K562 (cell line): ENCODE measurements around the gene BRAF. TPM values are rescaled to one million over a fixed set of nuclear protein-coding genes. Genes with fewer than 3 reads are reported as not detected.

Source experiments
- ATAC-seq: fragments of 200-7000 bp; cut with Tn5 transposase; 3 replicates; pipeline ENCODE4 v1.9.1; 2020; ENCODE audit warnings: moderate library complexity
- BruUV-seq: library from RNA; stranded (reverse); fragments of 400-500 nt; replicated peaks from 2 replicates; lab custom pipeline; 2021; lab: Mats Ljungman, UMichigan
- CTCF ChIA-PET: fragments of 300-600 bp; formaldehyde crosslinking; extraction: SDS; loops from one replicate; lab custom pipeline; 2021; ENCODE audit warnings: low intra/inter-chr PET ratio; lab: Yijun Ruan, JAX
- POLR2A ChIA-PET: fragments of 300-600, 350-650 bp; sonication (Branson Sonifier 250); formaldehyde crosslinking; extraction: SDS; loops from one replicate; lab custom pipeline; 2021; ENCODE audit warnings: antibody characterized with exemption, inconsistent platforms; lab: Yijun Ruan, JAX
- DNase-seq, 4 experiments: peaks; one replicate each; pipeline versions ENCODE4 v3.0.0 to v3.0.0-alpha.2; 2011 to 2018; ENCODE audit warnings: low spot score in 3 of 4, mixed read lengths in 3 of 4; ENCODE audit errors: extremely low read depth in 1 of 4
- FAIRE-seq: peaks from 2 replicates; lab custom pipeline; 2011; peaks lifted over from hg19 to GRCh38; lab: Jason Lieb, UNC
- H2AFZ ChIP-seq: 2 replicates; pipeline ENCODE4 v1.6.0; 2011; ENCODE audit warnings: low read depth, low read length, control low read depth, inconsistent platforms
- H3K27ac ChIP-seq: fragments of 200-600 bp; 3 replicates; pipeline ENCODE4 v1.8.0; 2011; ENCODE audit warnings: low read depth, mild to moderate bottlenecking, control low read depth, inconsistent platforms, low read length, moderate library complexity, mixed read lengths; ENCODE audit errors: extremely low read depth
- H3K27me3 ChIP-seq, 2 experiments: fragments of 300-600 bp in 1 of 2; 2 replicates in 1 of 2; 3 replicates in 1 of 2; pipeline versions ENCODE4 v1.6.0 to v1.8.0; 2011; ENCODE audit warnings: inconsistent platforms in 2 of 2, low read length in 2 of 2, mild to moderate bottlenecking in 1 of 2, mixed read lengths in 1 of 2, moderate library complexity in 1 of 2; ENCODE audit not compliant: control insufficient read depth in 2 of 2, insufficient read depth in 2 of 2
- H3K36me3 ChIP-seq: fragments of 300-600 bp; 3 replicates; pipeline ENCODE4 v1.8.0; 2011; ENCODE audit warnings: mild to moderate bottlenecking, low read length, inconsistent platforms; ENCODE audit not compliant: control insufficient read depth, insufficient read depth
- H3K4me1 ChIP-seq, 2 experiments: fragments of 200-600 bp in 1 of 2; replicated peaks in 1 of 2; 2 replicates in 1 of 2; 3 replicates in 1 of 2; pipeline versions ENCODE4 v1.5.1 to v1.8.0; 2011; ENCODE audit warnings: inconsistent platforms in 2 of 2, low read length in 2 of 2, mild to moderate bottlenecking in 1 of 2, mixed read lengths in 1 of 2, moderate library complexity in 1 of 2; ENCODE audit not compliant: control insufficient read depth in 2 of 2, insufficient read depth in 2 of 2
- H3K4me2 ChIP-seq: 2 replicates; pipeline ENCODE4 v1.6.1; 2011; ENCODE audit warnings: low read length, control low read depth, inconsistent platforms, mixed read lengths; ENCODE audit not compliant: insufficient read depth
- H3K4me3 ChIP-seq: fragments of 200-600 bp; sonication (generic), shearing (Covaris generic); 2 replicates; pipeline ENCODE4 v1.5.1; 2016; ENCODE audit warnings: control low read depth, inconsistent platforms
- H3K79me2 ChIP-seq: fragments of 200-600 bp; 3 replicates; pipeline ENCODE4 v1.8.0; 2011; ENCODE audit warnings: low read length, inconsistent platforms; ENCODE audit not compliant: control insufficient read depth, insufficient read depth
- H3K9ac ChIP-seq, 2 experiments: 2 replicates each; pipeline versions ENCODE4 v1.6.0 to v1.6.1; 2011; ENCODE audit warnings: low read depth in 2 of 2, low read length in 2 of 2, control low read depth in 1 of 2, inconsistent platforms in 1 of 2, mild to moderate bottlenecking in 1 of 2, mixed read lengths in 1 of 2; ENCODE audit not compliant: insufficient read depth in 1 of 2
- H3K9me1 ChIP-seq: one replicate; pipeline ENCODE4 v1.6.0; 2011; ENCODE audit warnings: inconsistent platforms, mild to moderate bottlenecking, low read length, moderate library complexity; ENCODE audit not compliant: control insufficient read depth, insufficient read depth
- H3K9me3 ChIP-seq: replicated peaks from 2 replicates; pipeline ENCODE4 v1.5.1; 2011; ENCODE audit warnings: low read depth, low read length, inconsistent platforms; ENCODE audit not compliant: control insufficient read depth, insufficient read depth
- H4K20me1 ChIP-seq: replicated peaks from 2 replicates; pipeline ENCODE4 v1.6.1; 2011; ENCODE audit warnings: low read length, inconsistent platforms, mixed read lengths; ENCODE audit not compliant: control insufficient read depth, insufficient read depth
- BHLHE40 ChIP-seq: IDR thresholded peaks from 2 replicates; pipeline ENCODE4 v1.6.1; 2011; ENCODE audit warnings: low read length, improper control_type of control experiment
- CBFA2T3 ChIP-seq: fragments of 450-650 bp; IDR thresholded peaks from 2 replicates; pipeline ENCODE4 v1.6.1; 2017
- GATA2 ChIP-seq: sonication (generic); formaldehyde crosslinking; IDR thresholded peaks from 2 replicates; pipeline ENCODE4 v1.4.0; 2020; ENCODE audit warnings: mild to moderate bottlenecking, missing genetic modification reagents
- KDM5B ChIP-seq: fragments of 200-600 bp; sonication (generic); IDR thresholded peaks from 2 replicates; pipeline ENCODE4 v1.6.1; 2012; ENCODE audit warnings: low read depth, mild to moderate bottlenecking, moderate library complexity, low read length, control low read depth, inconsistent platforms; ENCODE audit not compliant: insufficient replicate concordance
- MAX ChIP-seq: sonication (generic); formaldehyde crosslinking; IDR thresholded peaks from 2 replicates; pipeline ENCODE4 v1.9.0; 2022; ENCODE audit warnings: mild to moderate bottlenecking, missing genetic modification reagents
- NCOA6 ChIP-seq: fragments of 450-650 bp; IDR thresholded peaks from 2 replicates; pipeline ENCODE4 v1.6.1; 2017; ENCODE audit warnings: mild to moderate bottlenecking
- RBM15 ChIP-seq: fragments of 200-400 bp; formaldehyde crosslinking; IDR thresholded peaks from 2 replicates; pipeline ENCODE4 v1.6.1; 2018; ENCODE audit warnings: mild to moderate bottlenecking, low read length, moderate library complexity; ENCODE audit not compliant: insufficient read depth
- SMAD1 ChIP-seq: fragments of 150-350 bp; IDR thresholded peaks from 2 replicates; pipeline ENCODE4 v1.6.1; 2014; ENCODE audit warnings: low read length, low read depth; ENCODE audit not compliant: partially characterized antibody
- SMARCE1 ChIP-seq: fragments of 450-650 bp; IDR thresholded peaks from 2 replicates; pipeline ENCODE4 v1.7.1; 2016; ENCODE audit warnings: mild to moderate bottlenecking
- SNIP1 ChIP-seq: fragments of 450-650 bp; IDR thresholded peaks from 2 replicates; pipeline ENCODE4 v1.7.1; 2017; ENCODE audit warnings: low read depth, mild to moderate bottlenecking
- STAT6 ChIP-seq: sonication (generic); formaldehyde crosslinking; IDR thresholded peaks from 2 replicates; pipeline ENCODE4 v1.8.1; 2023; ENCODE audit warnings: mild to moderate bottlenecking, missing genetic modification reagents
- TAL1 ChIP-seq: fragments of 450-650 bp; IDR thresholded peaks from 2 replicates; pipeline ENCODE4 v1.6.1; 2016; ENCODE audit warnings: mild to moderate bottlenecking
- TGIF2 ChIP-seq: sonication (generic); formaldehyde crosslinking; IDR thresholded peaks from 2 replicates; pipeline ENCODE4 v1.8.1; 2022; ENCODE audit warnings: mild to moderate bottlenecking, missing genetic modification reagents, moderate library complexity
- ZNF124 ChIP-seq: sonication (generic); formaldehyde crosslinking; IDR thresholded peaks from 2 replicates; pipeline ENCODE4 v1.8.1; 2022; ENCODE audit warnings: missing genetic modification reagents
- ZNF707 ChIP-seq: fragments of 250-450 bp; sonication (Bioruptor Pico); conservative IDR thresholded peaks from 2 replicates; pipeline ENCODE4 v1.8.0; 2022; ENCODE audit warnings: inconsistent platforms, mild to moderate bottlenecking, moderate library complexity
- WGBS: fragments of 100-300 bp; shearing (Covaris generic); methylation state at CpG from one replicate; pipeline ENCODE4 v1.1.6; 2016; ENCODE audit warnings: low coverage, mixed read lengths; ENCODE audit not compliant: insufficient coverage; ENCODE audit errors: missing lambda C conversion rate; 5-methylcytosine and 5-hydroxymethylcytosine counted together
- in situ Hi-C: fragments of 300-500 bp; cut with MboI; formaldehyde crosslinking; loops from 4 replicates; pipeline ENCODE4 v1.15.0; 2018; ENCODE audit warnings: inconsistent platforms, mixed read lengths
- intact Hi-C: fragments of 100-400 bp; cut with micrococcal nuclease; formaldehyde crosslinking; loops from 2 replicates; pipeline ENCODE4 v1.14.2; 2022
- polyA plus RNA-seq, 8 experiments: library from polyadenylated mRNA; depleted of rRNA in 4 of 8; stranded (reverse) in 5 of 8; unstranded in 3 of 8; fragments of >200 nt; fragmentation: Nextera tagmentation in 2 of 8; fragmentation: Illumina TruSeq in 1 of 8; extraction: Ambion mirVana in 2 of 8; extraction: Trizol in 1 of 8; gene quantifications; 2 replicates each; pipeline versions ENCODE4 v1.2.1 to v1.2.3, GENCODE V29; 2011 to 2014; ENCODE audit warnings: inconsistent platforms in 1 of 8, missing spikeins in 1 of 8
- total RNA-seq, 7 experiments: library from RNA; depleted of rRNA in 6 of 7; stranded (reverse); fragments of >200 nt in 6 of 7; fragmentation: Illumina TruSeq in 2 of 7; extraction: Trizol in 2 of 7; gene quantifications; 2 replicates each; pipeline versions ENCODE4 v1.2.1 to v1.2.3, GENCODE V29; 2011 to 2021; ENCODE audit warnings: low replicate concordance in 1 of 7
- TF ChIP-seq, protein P1 (sequence below): fragments of 450-650 bp; IDR thresholded peaks from 2 replicates; pipeline ENCODE4 v1.7.1; 2018; ENCODE audit warnings: mild to moderate bottlenecking, low read depth; ENCODE audit not compliant: partially characterized antibody

The BRAF gene
- total and polyA plus RNA-seq, 9 of the 15 experiments (the other 6 are each of a cell fraction or from before 2014, with no cell fraction given) = 3.6 to 38.3 (median 21.9) TPM

DNA sequence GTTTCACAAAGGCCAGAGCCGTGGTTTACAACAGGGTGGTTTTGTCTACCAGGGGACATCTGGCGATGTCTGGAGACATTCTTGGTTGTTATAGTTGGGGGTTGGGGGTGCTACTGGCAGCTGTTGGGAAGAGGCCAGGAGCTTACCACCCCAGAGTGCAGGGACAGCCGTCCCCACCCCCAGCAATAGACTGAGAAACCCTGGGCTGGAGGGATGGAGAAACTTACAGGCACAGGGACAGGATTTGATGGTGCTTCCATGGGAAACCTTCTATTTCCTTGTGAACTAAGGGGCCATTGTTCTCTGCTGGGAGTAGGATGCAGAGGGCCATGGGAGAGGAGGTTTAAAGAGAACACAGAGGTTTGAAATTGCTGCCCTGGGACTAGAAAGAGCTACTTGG lies 241.1 kb downstream of the BRAF start:
- no peak for DNase-seq
- Histone ChIP-seq H3K4me1 (peaks cover 0 to 5% of the 10 kb centered on the region in 2 experiments; a peak in 1 of 5 replicates), H3K36me3 (peaks cover 6% of the 10 kb centered on the region; the same call in 1 of the 3 replicates)
- TF ChIP-seq NCOA6 (no peak), SMARCE1 (no peak), ZNF707 (CRISPR knock-in tag) (no peak), ZNF124 (CRISPR knock-in tag) (no peak), TAL1 (no peak), SMAD1 (no peak), CBFA2T3 (no peak), SNIP1 (no peak), RBM15 (no peak), GATA2 (CRISPR knock-in tag) (no peak), BHLHE40 (no peak), MAX (CRISPR knock-in tag) (no peak), KDM5B (no peak), STAT6 (CRISPR knock-in tag) (no peak), TGIF2 (CRISPR knock-in tag) (no peak)
- TF ChIP-seq, protein P1, sequence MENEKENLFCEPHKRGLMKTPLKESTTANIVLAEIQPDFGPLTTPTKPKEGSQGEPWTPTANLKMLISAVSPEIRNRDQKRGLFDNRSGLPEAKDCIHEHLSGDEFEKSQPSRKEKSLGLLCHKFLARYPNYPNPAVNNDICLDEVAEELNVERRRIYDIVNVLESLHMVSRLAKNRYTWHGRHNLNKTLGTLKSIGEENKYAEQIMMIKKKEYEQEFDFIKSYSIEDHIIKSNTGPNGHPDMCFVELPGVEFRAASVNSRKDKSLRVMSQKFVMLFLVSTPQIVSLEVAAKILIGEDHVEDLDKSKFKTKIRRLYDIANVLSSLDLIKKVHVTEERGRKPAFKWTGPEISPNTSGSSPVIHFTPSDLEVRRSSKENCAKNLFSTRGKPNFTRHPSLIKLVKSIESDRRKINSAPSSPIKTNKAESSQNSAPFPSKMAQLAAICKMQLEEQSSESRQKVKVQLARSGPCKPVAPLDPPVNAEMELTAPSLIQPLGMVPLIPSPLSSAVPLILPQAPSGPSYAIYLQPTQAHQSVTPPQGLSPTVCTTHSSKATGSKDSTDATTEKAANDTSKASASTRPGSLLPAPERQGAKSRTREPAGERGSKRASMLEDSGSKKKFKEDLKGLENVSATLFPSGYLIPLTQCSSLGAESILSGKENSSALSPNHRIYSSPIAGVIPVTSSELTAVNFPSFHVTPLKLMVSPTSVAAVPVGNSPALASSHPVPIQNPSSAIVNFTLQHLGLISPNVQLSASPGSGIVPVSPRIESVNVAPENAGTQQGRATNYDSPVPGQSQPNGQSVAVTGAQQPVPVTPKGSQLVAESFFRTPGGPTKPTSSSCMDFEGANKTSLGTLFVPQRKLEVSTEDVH = no peak
- TF ChIP-seq, all 486 proteins: peak for 0
- POLR2A ChIA-PET = interaction anchor here (0.7 to 0.9 kb wide), 2 partner anchors 9 to 323 kb away, joined by 4 to 6 read pairs; no protein-coding TSS in a partner anchor
- in situ Hi-C loops = no loop called here
- Histone ChIP-seq H3K9me3 (no peaks in the 10 kb centered on the region), H3K4me2 (no peak overlapping the region), H4K20me1 (peaks cover 7% of the 10 kb centered on the region; the same call in 1 of the 2 replicates), H2AFZ (no peak overlapping the region), H3K9me1 (no peaks in the 10 kb centered on the region), H3K4me3 (no peak overlapping the region), H3K79me2 (no peaks in the 10 kb centered on the region), H3K27me3 (no peaks in the 10 kb centered on the region), H3K9ac (no peak overlapping the region), H3K27ac (no peak overlapping the region)
- intact Hi-C loops = no loop called here
- ATAC-seq = no peak
- no peak for FAIRE-seq
- CTCF ChIA-PET = no interaction called here
- no TSS peak for BruUV-seq
- WGBS = 55% methylated on average over 3 of the region's 3 CpGs
